A549 (cell line): ENCODE results near the gene SNX19.

ENCODE experiments used
- ATOH8 ChIP-seq: fragments of 250-450 bp; sonication (Bioruptor Pico); IDR thresholded peaks from 2 replicates; pipeline ENCODE4 v1.5.0; 2020; ENCODE audit warnings: low read depth, mild to moderate bottlenecking, moderate library complexity
- MAX ChIP-seq: IDR thresholded peaks from 2 replicates; pipeline ENCODE4 v1.6.1; 2012
- POLR2A ChIP-seq: IDR thresholded peaks from 2 replicates; pipeline ENCODE4 v1.6.1; 2012; ENCODE audit warnings: mild to moderate bottlenecking, low read length
- REST ChIP-seq: fragments of 200-600 bp; sonication (generic); IDR thresholded peaks from 2 replicates; pipeline ENCODE4 v1.6.1; 2016; ENCODE audit warnings: antibody characterized with exemption, mild to moderate bottlenecking, moderate library complexity
- USF2 ChIP-seq: fragments of 450-650 bp; IDR thresholded peaks from 2 replicates; pipeline ENCODE4 v1.6.1; 2014; ENCODE audit warnings: antibody characterized with exemption
- ZSCAN20 ChIP-seq: fragments of 250-450 bp; sonication (Bioruptor Pico); IDR thresholded peaks from 2 replicates; pipeline ENCODE4 v1.8.0; 2022; ENCODE audit warnings: mild to moderate bottlenecking, moderate library complexity
- TF ChIP-seq, protein P1 (sequence below): fragments of >200 bp; sonication (Bioruptor Twin); formaldehyde crosslinking; IDR thresholded peaks from 3 replicates; pipeline ENCODE4 v1.5.1; 2016

DNA sequence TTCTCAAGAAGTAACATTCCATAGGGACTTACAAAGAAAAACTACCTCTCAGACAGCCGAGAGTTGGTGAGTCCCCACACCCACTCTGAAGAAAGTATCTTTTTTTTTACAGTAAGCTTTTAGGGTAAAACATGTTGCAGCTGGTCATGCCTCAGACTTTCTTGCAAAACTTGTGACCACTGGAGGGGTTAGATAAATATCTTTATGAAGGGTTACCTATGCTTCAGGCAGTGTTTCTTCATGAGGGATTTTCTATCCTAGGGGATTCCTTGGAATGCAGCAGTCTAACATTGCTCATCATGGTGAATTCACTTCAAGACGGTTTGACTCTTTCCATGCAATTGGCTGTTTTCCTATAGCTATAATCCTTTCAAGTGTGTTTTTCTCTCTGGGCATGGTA lies 20.8 kb upstream of the SNX19 start:
- no peak for TF ChIP-seq POLR2A
- TF ChIP-seq, protein P1, sequence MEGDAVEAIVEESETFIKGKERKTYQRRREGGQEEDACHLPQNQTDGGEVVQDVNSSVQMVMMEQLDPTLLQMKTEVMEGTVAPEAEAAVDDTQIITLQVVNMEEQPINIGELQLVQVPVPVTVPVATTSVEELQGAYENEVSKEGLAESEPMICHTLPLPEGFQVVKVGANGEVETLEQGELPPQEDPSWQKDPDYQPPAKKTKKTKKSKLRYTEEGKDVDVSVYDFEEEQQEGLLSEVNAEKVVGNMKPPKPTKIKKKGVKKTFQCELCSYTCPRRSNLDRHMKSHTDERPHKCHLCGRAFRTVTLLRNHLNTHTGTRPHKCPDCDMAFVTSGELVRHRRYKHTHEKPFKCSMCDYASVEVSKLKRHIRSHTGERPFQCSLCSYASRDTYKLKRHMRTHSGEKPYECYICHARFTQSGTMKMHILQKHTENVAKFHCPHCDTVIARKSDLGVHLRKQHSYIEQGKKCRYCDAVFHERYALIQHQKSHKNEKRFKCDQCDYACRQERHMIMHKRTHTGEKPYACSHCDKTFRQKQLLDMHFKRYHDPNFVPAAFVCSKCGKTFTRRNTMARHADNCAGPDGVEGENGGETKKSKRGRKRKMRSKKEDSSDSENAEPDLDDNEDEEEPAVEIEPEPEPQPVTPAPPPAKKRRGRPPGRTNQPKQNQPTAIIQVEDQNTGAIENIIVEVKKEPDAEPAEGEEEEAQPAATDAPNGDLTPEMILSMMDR, result no peak
- TF ChIP-seq ATOH8 (CRISPR knock-in tag), result no peak
- no peak for TF ChIP-seq ZSCAN20 (CRISPR knock-in tag)
- TF ChIP-seq MAX, result no peak
- no peak for TF ChIP-seq USF2
- TF ChIP-seq REST, result no peak
